ENCODE data around the gene SLC25A13.
"Not testable (repeated sequence)": the region's sequence is repeated elsewhere in the genome, so short reads cannot be mapped to it uniquely, and the experiment has no call there.

The SLC25A13 gene

DNA sequence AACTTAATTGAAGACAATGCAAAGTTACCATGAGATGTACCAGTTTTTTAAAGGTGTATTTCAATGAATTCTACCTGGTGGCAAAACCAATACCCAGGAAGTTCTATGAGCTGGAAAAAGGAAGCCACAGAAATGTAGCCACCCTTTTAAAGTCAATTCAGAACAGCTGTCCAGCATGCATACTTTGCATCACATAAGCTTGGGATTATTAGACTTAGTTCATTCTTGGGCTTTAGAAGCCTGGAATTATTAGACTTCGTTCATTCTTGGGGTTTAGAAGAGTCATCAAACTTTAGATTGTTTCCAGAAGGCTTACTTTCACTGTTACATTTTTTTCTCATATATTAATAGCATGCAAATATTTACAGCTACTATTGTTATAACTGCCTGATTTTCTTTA lies 20.9 kb downstream of the SLC25A13 start (continued):
- TF ChIP-seq, protein P1, sequence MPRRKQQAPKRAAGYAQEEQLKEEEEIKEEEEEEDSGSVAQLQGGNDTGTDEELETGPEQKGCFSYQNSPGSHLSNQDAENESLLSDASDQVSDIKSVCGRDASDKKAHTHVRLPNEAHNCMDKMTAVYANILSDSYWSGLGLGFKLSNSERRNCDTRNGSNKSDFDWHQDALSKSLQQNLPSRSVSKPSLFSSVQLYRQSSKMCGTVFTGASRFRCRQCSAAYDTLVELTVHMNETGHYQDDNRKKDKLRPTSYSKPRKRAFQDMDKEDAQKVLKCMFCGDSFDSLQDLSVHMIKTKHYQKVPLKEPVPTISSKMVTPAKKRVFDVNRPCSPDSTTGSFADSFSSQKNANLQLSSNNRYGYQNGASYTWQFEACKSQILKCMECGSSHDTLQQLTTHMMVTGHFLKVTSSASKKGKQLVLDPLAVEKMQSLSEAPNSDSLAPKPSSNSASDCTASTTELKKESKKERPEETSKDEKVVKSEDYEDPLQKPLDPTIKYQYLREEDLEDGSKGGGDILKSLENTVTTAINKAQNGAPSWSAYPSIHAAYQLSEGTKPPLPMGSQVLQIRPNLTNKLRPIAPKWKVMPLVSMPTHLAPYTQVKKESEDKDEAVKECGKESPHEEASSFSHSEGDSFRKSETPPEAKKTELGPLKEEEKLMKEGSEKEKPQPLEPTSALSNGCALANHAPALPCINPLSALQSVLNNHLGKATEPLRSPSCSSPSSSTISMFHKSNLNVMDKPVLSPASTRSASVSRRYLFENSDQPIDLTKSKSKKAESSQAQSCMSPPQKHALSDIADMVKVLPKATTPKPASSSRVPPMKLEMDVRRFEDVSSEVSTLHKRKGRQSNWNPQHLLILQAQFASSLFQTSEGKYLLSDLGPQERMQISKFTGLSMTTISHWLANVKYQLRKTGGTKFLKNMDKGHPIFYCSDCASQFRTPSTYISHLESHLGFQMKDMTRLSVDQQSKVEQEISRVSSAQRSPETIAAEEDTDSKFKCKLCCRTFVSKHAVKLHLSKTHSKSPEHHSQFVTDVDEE (CRISPR knock-in tag; IDR thresholded peaks at IDR 0.05): no peak
- no peak for TF ChIP-seq ZNF8 (CRISPR knock-in tag; IDR thresholded peaks at IDR 0.05)
- no peak for TF ChIP-seq TCF4 (CRISPR knock-in tag; IDR thresholded peaks at IDR 0.05; ENCODE audit: borderline replicate concordance)

DNA sequence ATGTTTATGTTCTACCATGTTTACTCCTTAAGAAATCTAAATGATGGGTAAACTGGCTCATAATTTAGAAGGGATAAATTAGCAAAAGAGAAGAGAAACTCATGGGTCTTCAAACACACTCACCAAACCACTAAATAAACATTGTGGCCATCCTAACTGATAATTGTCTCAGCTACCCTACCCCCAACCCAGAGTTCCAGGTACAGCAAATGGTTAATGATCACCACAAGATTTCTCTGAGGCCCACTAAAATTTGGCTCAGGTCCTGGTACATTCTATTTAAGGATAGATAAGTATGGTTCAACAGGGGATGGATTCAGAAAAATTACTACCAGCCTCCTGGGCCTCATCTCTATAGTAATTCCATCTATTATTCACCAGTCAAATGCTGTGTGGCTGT lies 21.4 kb downstream of the SLC25A13 start:
- ATAC-seq: no peak
- no peak for TF ChIP-seq ESRRG (CRISPR knock-in tag; IDR thresholded peaks at IDR 0.05)
- TF ChIP-seq, protein P2, sequence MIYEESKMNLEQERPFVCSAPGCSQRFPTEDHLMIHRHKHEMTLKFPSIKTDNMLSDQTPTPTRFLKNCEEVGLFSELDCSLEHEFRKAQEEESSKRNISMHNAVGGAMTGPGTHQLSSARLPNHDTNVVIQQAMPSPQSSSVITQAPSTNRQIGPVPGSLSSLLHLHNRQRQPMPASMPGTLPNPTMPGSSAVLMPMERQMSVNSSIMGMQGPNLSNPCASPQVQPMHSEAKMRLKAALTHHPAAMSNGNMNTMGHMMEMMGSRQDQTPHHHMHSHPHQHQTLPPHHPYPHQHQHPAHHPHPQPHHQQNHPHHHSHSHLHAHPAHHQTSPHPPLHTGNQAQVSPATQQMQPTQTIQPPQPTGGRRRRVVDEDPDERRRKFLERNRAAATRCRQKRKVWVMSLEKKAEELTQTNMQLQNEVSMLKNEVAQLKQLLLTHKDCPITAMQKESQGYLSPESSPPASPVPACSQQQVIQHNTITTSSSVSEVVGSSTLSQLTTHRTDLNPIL (CRISPR knock-in tag; IDR thresholded peaks at IDR 0.05; ENCODE audit: low read depth): no peak
- TF ChIP-seq TCF4 (CRISPR knock-in tag; IDR thresholded peaks at IDR 0.05; ENCODE audit: borderline replicate concordance): no peak
- TF ChIP-seq, protein P3, sequence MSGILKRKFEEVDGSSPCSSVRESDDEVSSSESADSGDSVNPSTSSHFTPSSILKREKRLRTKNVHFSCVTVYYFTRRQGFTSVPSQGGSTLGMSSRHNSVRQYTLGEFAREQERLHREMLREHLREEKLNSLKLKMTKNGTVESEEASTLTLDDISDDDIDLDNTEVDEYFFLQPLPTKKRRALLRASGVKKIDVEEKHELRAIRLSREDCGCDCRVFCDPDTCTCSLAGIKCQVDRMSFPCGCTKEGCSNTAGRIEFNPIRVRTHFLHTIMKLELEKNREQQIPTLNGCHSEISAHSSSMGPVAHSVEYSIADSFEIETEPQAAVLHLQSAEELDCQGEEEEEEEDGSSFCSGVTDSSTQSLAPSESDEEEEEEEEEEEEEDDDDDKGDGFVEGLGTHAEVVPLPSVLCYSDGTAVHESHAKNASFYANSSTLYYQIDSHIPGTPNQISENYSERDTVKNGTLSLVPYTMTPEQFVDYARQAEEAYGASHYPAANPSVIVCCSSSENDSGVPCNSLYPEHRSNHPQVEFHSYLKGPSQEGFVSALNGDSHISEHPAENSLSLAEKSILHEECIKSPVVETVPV (CRISPR knock-in tag; IDR thresholded peaks at IDR 0.05): no peak
- no peak for TF ChIP-seq RARB (CRISPR knock-in tag; IDR thresholded peaks at IDR 0.05)
- TF ChIP-seq GLIS3 (CRISPR knock-in tag; IDR thresholded peaks at IDR 0.05): no peak
- TF ChIP-seq OSR1 (CRISPR knock-in tag; IDR thresholded peaks at IDR 0.05): no peak
- TF ChIP-seq ZNF565 (CRISPR knock-in tag; conservative IDR thresholded peaks at IDR 0.05; ENCODE audit: low read depth): no peak
- no peak for TF ChIP-seq CSDC2 (CRISPR knock-in tag; IDR thresholded peaks at IDR 0.05)
- TF ChIP-seq, protein P1 (CRISPR knock-in tag; IDR thresholded peaks at IDR 0.05): no peak

DNA sequence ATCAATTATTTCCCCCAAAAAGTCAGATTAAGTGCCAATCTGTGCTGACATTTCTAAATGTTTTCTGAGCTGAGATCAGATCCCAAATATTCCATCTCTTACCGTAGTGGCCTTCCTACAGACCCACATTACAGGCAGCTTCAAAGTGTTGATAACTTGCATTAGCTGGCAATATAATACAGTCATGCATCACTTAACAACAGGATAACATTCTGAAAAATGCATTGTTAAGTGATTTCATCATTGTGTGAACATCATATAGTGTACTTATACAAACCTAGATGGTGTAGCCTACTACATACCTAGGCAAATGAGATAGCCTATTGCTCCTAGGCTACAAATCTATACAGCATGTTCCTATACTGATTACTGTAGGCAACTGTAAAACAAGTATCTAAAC lies 22.4 kb downstream of the SLC25A13 start:
- TF ChIP-seq, protein P4, sequence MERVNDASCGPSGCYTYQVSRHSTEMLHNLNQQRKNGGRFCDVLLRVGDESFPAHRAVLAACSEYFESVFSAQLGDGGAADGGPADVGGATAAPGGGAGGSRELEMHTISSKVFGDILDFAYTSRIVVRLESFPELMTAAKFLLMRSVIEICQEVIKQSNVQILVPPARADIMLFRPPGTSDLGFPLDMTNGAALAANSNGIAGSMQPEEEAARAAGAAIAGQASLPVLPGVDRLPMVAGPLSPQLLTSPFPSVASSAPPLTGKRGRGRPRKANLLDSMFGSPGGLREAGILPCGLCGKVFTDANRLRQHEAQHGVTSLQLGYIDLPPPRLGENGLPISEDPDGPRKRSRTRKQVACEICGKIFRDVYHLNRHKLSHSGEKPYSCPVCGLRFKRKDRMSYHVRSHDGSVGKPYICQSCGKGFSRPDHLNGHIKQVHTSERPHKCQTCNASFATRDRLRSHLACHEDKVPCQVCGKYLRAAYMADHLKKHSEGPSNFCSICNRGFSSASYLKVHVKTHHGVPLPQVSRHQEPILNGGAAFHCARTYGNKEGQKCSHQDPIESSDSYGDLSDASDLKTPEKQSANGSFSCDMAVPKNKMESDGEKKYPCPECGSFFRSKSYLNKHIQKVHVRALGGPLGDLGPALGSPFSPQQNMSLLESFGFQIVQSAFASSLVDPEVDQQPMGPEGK (CRISPR knock-in tag; IDR thresholded peaks at IDR 0.05; ENCODE audit: borderline replicate concordance): no peak
- TF ChIP-seq BACH2 (CRISPR knock-in tag; IDR thresholded peaks at IDR 0.05; ENCODE audit: borderline replicate concordance) (no peak), CSDC2 (CRISPR knock-in tag; IDR thresholded peaks at IDR 0.05) (no peak), GLIS3 (CRISPR knock-in tag; IDR thresholded peaks at IDR 0.05) (no peak), TOX (CRISPR knock-in tag; IDR thresholded peaks at IDR 0.05; ENCODE audit: borderline replicate concordance) (no peak)
- TF ChIP-seq, protein P2 (CRISPR knock-in tag; IDR thresholded peaks at IDR 0.05; ENCODE audit: low read depth): no peak
- no peak for ATAC-seq

DNA sequence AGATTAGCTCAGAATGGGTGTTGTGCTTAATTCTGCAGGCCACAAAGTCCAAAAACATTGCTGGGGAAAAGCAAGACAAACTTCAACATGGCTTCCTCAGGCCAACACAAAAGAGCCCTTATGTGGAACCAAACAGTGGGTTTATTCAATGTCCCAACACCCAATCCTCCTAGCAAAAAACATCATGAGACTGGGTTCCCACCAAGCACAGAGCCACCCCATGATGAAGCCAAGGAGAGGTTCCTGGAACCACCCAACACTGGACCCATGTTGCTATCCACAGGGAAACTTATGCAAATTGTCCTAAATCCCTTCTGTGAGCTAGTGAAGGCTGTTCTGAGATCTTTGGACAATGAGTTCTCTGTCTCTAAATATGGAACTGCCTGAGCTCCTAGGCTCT lies 24.0 kb downstream of the SLC25A13 start:
- no peak for ATAC-seq
- no peak for TF ChIP-seq ZFP30 (CRISPR knock-in tag; IDR thresholded peaks at IDR 0.05)

DNA sequence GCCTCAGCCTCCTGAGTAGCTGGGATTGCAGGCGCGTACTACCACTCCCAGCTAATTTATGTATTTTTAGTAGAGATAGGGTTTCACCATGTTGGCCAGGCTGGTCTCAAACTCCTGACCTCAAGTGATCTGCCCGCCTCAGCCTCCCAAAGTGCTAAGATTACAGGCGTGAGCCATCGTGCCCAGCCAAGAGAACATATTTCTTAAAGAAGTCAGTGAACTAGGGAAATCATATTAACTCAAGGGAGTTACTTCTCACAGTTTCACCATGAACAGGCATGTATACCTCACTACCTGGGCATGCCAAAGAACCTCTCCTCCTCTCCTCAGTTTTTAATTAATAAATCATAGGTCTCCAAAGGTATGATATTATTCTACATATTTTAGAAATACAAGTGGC lies 24.5 kb downstream of the SLC25A13 start:
- not testable (repeated sequence) for ATAC-seq

DNA sequence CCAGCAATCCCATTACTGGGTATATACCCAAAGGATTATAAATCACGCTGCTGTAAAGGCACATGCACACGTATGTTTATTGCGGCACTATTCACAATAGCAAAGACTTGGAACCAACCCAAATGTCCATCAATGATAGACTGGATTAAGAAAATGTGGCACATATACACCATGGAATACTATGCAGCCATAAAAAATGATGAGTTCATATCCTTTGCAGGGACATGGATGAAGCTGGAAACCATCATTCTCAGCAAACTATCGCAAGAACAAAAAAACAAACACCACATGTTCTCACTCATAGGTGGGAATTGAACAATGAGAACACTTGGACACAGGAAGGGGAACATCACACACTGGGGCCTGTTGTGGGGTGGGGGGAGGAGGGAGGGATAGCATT lies 28.0 kb downstream of the SLC25A13 start:
- ATAC-seq: not testable (repeated sequence)

Data from SK-N-SH treated with all-trans-retinoic acid at 6 μM for 48 hours (cell line).